ENCODE results near the gene RAD17. TPM values are rescaled to one million over a fixed set of nuclear protein-coding genes. Genes with fewer than 3 reads are reported as not detected.
"Not testable (repeated sequence)": the region's sequence is repeated elsewhere in the genome, so short reads cannot be mapped to it uniquely, and the experiment has no call there.

The RAD17 gene
- total RNA-seq, 1 donor from 2014 or later: 17.6 TPM

DNA sequence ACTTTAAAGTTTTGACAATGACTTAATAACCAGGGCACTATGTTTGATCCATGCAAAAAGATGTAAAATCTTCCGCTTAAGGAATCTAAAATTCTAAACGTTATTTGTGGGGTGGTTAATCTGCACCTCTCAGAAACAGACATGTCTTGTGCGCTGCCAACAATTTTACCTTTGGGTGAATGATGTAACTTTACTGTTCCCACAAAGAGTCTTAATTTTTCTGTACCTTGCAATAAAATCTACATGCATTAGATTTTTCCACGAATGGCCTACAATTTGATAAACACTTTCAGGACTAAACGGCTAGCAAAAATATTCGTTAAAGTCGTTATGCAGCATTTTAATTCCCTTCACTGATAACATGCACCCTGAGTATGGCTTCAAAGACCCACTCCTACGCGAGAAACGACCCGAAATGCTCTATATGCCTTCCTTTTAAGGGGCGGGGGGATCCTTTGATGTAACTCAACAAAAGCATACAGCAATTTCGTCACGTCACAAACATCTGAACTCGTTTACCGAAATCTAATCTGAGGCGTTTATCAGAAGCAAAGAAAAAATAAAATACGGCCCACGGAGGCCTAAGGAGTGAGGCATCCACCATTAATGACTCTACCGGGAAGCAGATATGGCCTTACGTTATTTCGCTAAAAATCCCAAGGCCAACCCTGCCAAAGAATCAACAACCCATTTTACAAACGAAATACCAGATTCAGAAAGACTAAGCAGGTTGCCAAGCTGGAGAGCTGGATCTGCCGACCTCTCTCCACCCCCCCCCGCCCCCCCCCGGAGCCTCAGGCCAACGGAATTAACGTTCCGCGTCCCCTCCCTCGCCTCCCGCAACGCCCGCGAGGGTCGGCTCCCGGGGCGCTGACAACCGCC is 919 bp upstream of the RAD17 start:
- Histone ChIP-seq H3K4me3 (ENCODE audit: low read depth, low read length) (peak overlapping the region; percentile 90), H3K27me3 (ENCODE audit: control insufficient read depth, insufficient read depth, low read length) (no peaks in the 10 kb centered on the region), H3K36me3 (ENCODE audit: control insufficient read depth, insufficient read depth, low read length) (peaks cover 4% of the 10 kb centered on the region)
- DNase-seq (ENCODE audit: low read depth): peak; percentile 38
- no peak for FAIRE-seq
- TF ChIP-seq, protein P1, sequence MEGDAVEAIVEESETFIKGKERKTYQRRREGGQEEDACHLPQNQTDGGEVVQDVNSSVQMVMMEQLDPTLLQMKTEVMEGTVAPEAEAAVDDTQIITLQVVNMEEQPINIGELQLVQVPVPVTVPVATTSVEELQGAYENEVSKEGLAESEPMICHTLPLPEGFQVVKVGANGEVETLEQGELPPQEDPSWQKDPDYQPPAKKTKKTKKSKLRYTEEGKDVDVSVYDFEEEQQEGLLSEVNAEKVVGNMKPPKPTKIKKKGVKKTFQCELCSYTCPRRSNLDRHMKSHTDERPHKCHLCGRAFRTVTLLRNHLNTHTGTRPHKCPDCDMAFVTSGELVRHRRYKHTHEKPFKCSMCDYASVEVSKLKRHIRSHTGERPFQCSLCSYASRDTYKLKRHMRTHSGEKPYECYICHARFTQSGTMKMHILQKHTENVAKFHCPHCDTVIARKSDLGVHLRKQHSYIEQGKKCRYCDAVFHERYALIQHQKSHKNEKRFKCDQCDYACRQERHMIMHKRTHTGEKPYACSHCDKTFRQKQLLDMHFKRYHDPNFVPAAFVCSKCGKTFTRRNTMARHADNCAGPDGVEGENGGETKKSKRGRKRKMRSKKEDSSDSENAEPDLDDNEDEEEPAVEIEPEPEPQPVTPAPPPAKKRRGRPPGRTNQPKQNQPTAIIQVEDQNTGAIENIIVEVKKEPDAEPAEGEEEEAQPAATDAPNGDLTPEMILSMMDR (IDR thresholded peaks at IDR 0.05; ENCODE audit: insufficient read depth, low read length, severe bottlenecking): no peak

- not testable (repeated sequence) for H3K36me3 ChIP-seq (ENCODE audit: control insufficient read depth, insufficient read depth, low read length); DNase-seq (ENCODE audit: low read depth); H3K27me3 ChIP-seq (ENCODE audit: control insufficient read depth, insufficient read depth, low read length); FAIRE-seq
- H3K4me3 ChIP-seq (ENCODE audit: low read depth, low read length): peak overlapping the region; percentile 90
Observed at GRCh38 chr5:69370335-69370734, 717 bp downstream of the RAD17 start.

- H3K27me3 ChIP-seq (ENCODE audit: control insufficient read depth, insufficient read depth, low read length): no peaks in the 10 kb centered on the region
- DNase-seq (ENCODE audit: low read depth) (no peak), FAIRE-seq (no peak)
- H3K4me3 ChIP-seq (ENCODE audit: low read depth, low read length): no peak overlapping the region
- H3K36me3 ChIP-seq (ENCODE audit: control insufficient read depth, insufficient read depth, low read length): peaks cover 4% of the 10 kb centered on the region
- TF ChIP-seq, protein P1 (IDR thresholded peaks at IDR 0.05; ENCODE audit: insufficient read depth, low read length, severe bottlenecking): no peak
Observed at GRCh38 chr5:69372394-69372793, 2.8 kb downstream of the RAD17 start.

GRCh38 chr5:69374911-69375446 is 5.4 kb downstream of the RAD17 start:
- FAIRE-seq: no peak
- Histone ChIP-seq H3K4me3 (ENCODE audit: low read depth, low read length) (no peak overlapping the region), H3K27me3 (ENCODE audit: control insufficient read depth, insufficient read depth, low read length) (no peaks in the 10 kb centered on the region), H3K36me3 (ENCODE audit: control insufficient read depth, insufficient read depth, low read length) (peaks cover 5% of the 10 kb centered on the region)
- DNase-seq (ENCODE audit: low read depth): no peak
- TF ChIP-seq, protein P1 (IDR thresholded peaks at IDR 0.05; ENCODE audit: insufficient read depth, low read length, severe bottlenecking): no peak

DNA sequence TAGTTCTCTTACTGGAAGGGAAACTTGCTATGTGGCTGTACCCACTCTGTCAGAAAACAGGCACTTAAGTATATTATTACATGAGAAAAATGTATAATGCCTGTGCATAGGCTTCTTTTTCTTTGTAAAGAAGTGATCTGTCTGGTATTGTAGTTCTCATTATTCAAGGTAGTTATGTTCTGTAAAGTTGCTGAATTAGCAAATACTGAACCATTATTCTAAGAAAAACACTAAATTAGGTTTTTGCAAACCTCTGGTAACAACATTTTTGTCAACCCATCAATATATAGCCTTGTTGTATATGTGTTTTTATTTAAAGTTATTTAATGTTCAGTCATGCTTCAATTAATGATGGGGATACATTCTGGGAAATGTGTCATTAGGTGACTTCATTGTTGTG is 8.8 kb downstream of the RAD17 start:
- Histone ChIP-seq H3K27me3 (ENCODE audit: control insufficient read depth, insufficient read depth, low read length) (no peaks in the 10 kb centered on the region), H3K4me3 (ENCODE audit: low read depth, low read length) (no peak overlapping the region), H3K36me3 (ENCODE audit: control insufficient read depth, insufficient read depth, low read length) (peaks cover 11% of the 10 kb centered on the region)
- no peak for FAIRE-seq
- TF ChIP-seq, protein P1 (IDR thresholded peaks at IDR 0.05; ENCODE audit: insufficient read depth, low read length, severe bottlenecking): no peak
- no peak for DNase-seq (ENCODE audit: low read depth)

- FAIRE-seq (no peak), DNase-seq (ENCODE audit: low read depth) (no peak)
- TF ChIP-seq, protein P1 (IDR thresholded peaks at IDR 0.05; ENCODE audit: insufficient read depth, low read length, severe bottlenecking): no peak
- Histone ChIP-seq H3K27me3 (ENCODE audit: control insufficient read depth, insufficient read depth, low read length) (no peaks in the 10 kb centered on the region), H3K36me3 (ENCODE audit: control insufficient read depth, insufficient read depth, low read length) (peaks cover 3% of the 10 kb centered on the region), H3K4me3 (ENCODE audit: low read depth, low read length) (no peak overlapping the region)
Observed at GRCh38 chr5:69404659-69405330, 35.2 kb downstream of the RAD17 start.

Data from bronchial epithelial cell (primary cell).